ENCODE results near the gene AFF3.

Gene AFF3

GRCh38 chr2:99989905-99990304 is 152.5 kb downstream of the AFF3 start:
- TF ChIP-seq FOXP2 (optimal IDR thresholded peaks at IDR 0.05; ENCODE audit: borderline replicate concordance, extremely low read depth, extremely low read length, insufficient read depth): no peak
- TF ChIP-seq POLR2AphosphoS5 (IDR thresholded peaks at IDR 0.05; ENCODE audit: low read depth, low read length): no peak
- no peak for TF ChIP-seq SIN3A (IDR thresholded peaks at IDR 0.05; ENCODE audit: borderline replicate concordance, insufficient read depth, low read length)
- no peak for TF ChIP-seq REST (IDR thresholded peaks at IDR 0.05; ENCODE audit: insufficient read depth in 1 of 2, low read depth in 2 of 2, low read length in 2 of 2)
- TF ChIP-seq TAF1 (IDR thresholded peaks at IDR 0.05; ENCODE audit: borderline replicate concordance, insufficient read depth, low read length): no peak

- TF ChIP-seq POLR2AphosphoS5 (IDR thresholded peaks at IDR 0.05; ENCODE audit: low read depth, low read length): no peak
- TF ChIP-seq SIN3A (IDR thresholded peaks at IDR 0.05; ENCODE audit: borderline replicate concordance, insufficient read depth, low read length): no peak
- TF ChIP-seq FOXP2 (optimal IDR thresholded peaks at IDR 0.05; ENCODE audit: borderline replicate concordance, extremely low read depth, extremely low read length, insufficient read depth): no peak
- no peak for TF ChIP-seq REST (IDR thresholded peaks at IDR 0.05; ENCODE audit: insufficient read depth in 1 of 2, low read depth in 2 of 2, low read length in 2 of 2)
- no peak for TF ChIP-seq TAF1 (IDR thresholded peaks at IDR 0.05; ENCODE audit: borderline replicate concordance, insufficient read depth, low read length)
Measured at GRCh38 chr2:99988599-99988998, 153.8 kb downstream of the AFF3 start.

DNA sequence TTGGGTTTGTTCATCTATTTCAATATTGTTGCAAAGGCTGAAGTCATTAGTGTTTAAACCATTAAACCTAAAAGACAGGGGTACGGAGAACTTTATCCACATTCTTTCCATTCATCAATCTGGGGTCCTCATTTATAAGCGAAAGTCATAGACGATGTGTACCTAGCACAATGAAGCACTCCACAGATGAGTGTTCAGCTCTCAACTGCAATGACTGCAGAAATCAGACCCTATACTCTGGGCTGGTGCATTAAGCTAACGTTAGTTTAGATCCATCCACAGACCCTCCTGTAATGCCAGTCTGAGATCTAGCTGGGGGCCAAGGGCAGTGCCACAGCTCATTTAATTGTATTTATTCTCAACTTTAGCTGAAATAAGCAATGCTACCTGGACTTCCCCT is 155.2 kb downstream of the AFF3 start:
- TF ChIP-seq FOXP2 (optimal IDR thresholded peaks at IDR 0.05; ENCODE audit: borderline replicate concordance, extremely low read depth, extremely low read length, insufficient read depth) (no peak), POLR2AphosphoS5 (IDR thresholded peaks at IDR 0.05; ENCODE audit: low read depth, low read length) (no peak), TAF1 (IDR thresholded peaks at IDR 0.05; ENCODE audit: borderline replicate concordance, insufficient read depth, low read length) (no peak), SIN3A (IDR thresholded peaks at IDR 0.05; ENCODE audit: borderline replicate concordance, insufficient read depth, low read length) (no peak), REST (IDR thresholded peaks at IDR 0.05; ENCODE audit: insufficient read depth in 1 of 2, low read depth in 2 of 2, low read length in 2 of 2) (no peak)

GRCh38 chr2:99984799-99985515 is 157.4 kb downstream of the AFF3 start:
- no peak for TF ChIP-seq POLR2AphosphoS5 (IDR thresholded peaks at IDR 0.05; ENCODE audit: low read depth, low read length)

DNA sequence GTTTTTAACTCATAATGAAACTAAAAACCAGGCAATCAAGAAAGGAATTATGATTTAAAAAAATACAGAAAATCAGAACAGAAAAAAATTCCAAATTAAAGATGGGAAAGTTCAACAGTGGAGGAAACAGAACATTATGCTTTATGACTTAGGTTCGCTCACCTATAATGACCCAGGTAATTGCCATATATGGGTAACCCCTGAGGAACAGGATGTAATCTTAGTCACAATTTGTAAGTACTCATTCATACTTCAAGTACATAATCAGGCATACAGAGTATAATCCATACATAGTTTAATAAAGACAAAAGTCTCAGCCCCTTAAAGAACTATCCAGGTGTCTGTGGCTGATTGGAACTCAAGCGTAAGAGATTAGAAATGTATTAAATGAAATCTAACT is 159.6 kb downstream of the AFF3 start:
- TF ChIP-seq FOXP2 (optimal IDR thresholded peaks at IDR 0.05; ENCODE audit: borderline replicate concordance, extremely low read depth, extremely low read length, insufficient read depth) (no peak), SIN3A (IDR thresholded peaks at IDR 0.05; ENCODE audit: borderline replicate concordance, insufficient read depth, low read length) (no peak), REST (IDR thresholded peaks at IDR 0.05; ENCODE audit: insufficient read depth in 1 of 2, low read depth in 2 of 2, low read length in 2 of 2) (no peak), POLR2AphosphoS5 (IDR thresholded peaks at IDR 0.05; ENCODE audit: low read depth, low read length) (no peak), TAF1 (IDR thresholded peaks at IDR 0.05; ENCODE audit: borderline replicate concordance, insufficient read depth, low read length) (no peak)

Measured in PFSK-1 (cell line).